WTC11 (cell line): ENCODE measurements around the gene B3GALT5.

Experiments used
- GABPB1 ChIP-seq: sonication (generic); formaldehyde crosslinking; IDR thresholded peaks from 2 replicates; pipeline ENCODE4 v1.8.1; 2023; ENCODE audit warnings: mild to moderate bottlenecking, missing genetic modification reagents
- NFYB ChIP-seq: sonication (generic); formaldehyde crosslinking; conservative IDR thresholded peaks from 2 replicates; pipeline ENCODE4 v1.8.0; 2022; ENCODE audit warnings: low read depth, missing genetic modification reagents
- TEAD4 ChIP-seq: sonication (generic); formaldehyde crosslinking; IDR thresholded peaks from 2 replicates; pipeline ENCODE4 v1.8.0; 2022; ENCODE audit warnings: mild to moderate bottlenecking, missing genetic modification reagents
- ZNF121 ChIP-seq: sonication (generic); formaldehyde crosslinking; IDR thresholded peaks from 2 replicates; pipeline ENCODE4 v1.8.0; 2023; ENCODE audit warnings: missing genetic modification reagents
- TF ChIP-seq, protein P1 (sequence below): fragments of 200-600 bp; IDR thresholded peaks from 2 replicates; pipeline ENCODE4 v1.8.0; 2022; ENCODE audit warnings: antibody characterized with exemption
- TF ChIP-seq, protein P2 (sequence below): fragments of 250-450 bp; sonication (Bioruptor Pico); IDR thresholded peaks from 2 replicates; pipeline ENCODE4 v2.1.2; 2022; ENCODE audit warnings: mild to moderate bottlenecking, moderate library complexity
- TF ChIP-seq, protein P3 (sequence below): sonication (generic); formaldehyde crosslinking; IDR thresholded peaks from 2 replicates; pipeline ENCODE4 v1.8.0; 2022; ENCODE audit warnings: missing genetic modification reagents
- TF ChIP-seq, protein P4 (sequence below): sonication (generic); formaldehyde crosslinking; IDR thresholded peaks from 2 replicates; pipeline ENCODE4 v1.8.1; 2023; ENCODE audit warnings: mild to moderate bottlenecking, missing genetic modification reagents
- TF ChIP-seq, protein P5 (sequence below): fragments of 250-450 bp; sonication (Bioruptor Pico); IDR thresholded peaks from 2 replicates; pipeline ENCODE4 v1.9.0; 2021; ENCODE audit warnings: moderate library complexity, mild to moderate bottlenecking, inconsistent platforms, borderline replicate concordance
- TF ChIP-seq, protein P6 (sequence below): sonication (generic); formaldehyde crosslinking; IDR thresholded peaks from 2 replicates; pipeline ENCODE4 v1.8.0; 2022; ENCODE audit warnings: mild to moderate bottlenecking, missing genetic modification reagents
- TF ChIP-seq, protein P7 (sequence below): sonication (generic); formaldehyde crosslinking; IDR thresholded peaks from 2 replicates; pipeline ENCODE4 v1.8.1; 2022; ENCODE audit warnings: missing genetic modification reagents, borderline replicate concordance

DNA sequence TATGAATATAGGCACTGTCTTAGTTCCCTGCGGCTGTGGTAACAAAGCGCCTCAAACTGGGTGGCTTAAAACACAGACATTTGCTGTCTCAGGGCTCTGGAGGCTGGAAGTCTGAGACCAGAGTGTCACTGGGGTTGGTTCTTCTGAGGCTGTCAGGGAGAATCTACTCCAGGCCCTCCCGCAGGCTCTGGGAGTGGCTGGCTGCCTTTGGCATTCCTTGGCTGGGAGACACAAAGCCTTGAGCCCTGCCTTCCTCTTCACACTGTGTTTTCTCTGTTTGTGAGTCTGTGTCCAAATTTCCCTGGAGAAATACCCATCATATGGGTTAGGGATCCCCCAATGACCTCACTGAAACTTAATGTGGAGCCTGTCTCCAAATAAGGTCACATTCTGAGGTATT lies 38.5 kb downstream of the B3GALT5 start:
- TF ChIP-seq, protein P1, sequence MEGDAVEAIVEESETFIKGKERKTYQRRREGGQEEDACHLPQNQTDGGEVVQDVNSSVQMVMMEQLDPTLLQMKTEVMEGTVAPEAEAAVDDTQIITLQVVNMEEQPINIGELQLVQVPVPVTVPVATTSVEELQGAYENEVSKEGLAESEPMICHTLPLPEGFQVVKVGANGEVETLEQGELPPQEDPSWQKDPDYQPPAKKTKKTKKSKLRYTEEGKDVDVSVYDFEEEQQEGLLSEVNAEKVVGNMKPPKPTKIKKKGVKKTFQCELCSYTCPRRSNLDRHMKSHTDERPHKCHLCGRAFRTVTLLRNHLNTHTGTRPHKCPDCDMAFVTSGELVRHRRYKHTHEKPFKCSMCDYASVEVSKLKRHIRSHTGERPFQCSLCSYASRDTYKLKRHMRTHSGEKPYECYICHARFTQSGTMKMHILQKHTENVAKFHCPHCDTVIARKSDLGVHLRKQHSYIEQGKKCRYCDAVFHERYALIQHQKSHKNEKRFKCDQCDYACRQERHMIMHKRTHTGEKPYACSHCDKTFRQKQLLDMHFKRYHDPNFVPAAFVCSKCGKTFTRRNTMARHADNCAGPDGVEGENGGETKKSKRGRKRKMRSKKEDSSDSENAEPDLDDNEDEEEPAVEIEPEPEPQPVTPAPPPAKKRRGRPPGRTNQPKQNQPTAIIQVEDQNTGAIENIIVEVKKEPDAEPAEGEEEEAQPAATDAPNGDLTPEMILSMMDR: no peak
- TF ChIP-seq, protein P2, sequence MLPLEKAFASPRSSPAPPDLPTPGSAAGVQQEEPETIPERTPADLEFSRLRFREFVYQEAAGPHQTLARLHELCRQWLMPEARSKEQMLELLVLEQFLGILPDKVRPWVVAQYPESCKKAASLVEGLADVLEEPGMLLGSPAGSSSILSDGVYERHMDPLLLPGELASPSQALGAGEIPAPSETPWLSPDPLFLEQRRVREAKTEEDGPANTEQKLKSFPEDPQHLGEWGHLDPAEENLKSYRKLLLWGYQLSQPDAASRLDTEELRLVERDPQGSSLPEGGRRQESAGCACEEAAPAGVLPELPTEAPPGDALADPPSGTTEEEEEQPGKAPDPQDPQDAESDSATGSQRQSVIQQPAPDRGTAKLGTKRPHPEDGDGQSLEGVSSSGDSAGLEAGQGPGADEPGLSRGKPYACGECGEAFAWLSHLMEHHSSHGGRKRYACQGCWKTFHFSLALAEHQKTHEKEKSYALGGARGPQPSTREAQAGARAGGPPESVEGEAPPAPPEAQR (CRISPR knock-in tag): no peak
- TF ChIP-seq, protein P3, sequence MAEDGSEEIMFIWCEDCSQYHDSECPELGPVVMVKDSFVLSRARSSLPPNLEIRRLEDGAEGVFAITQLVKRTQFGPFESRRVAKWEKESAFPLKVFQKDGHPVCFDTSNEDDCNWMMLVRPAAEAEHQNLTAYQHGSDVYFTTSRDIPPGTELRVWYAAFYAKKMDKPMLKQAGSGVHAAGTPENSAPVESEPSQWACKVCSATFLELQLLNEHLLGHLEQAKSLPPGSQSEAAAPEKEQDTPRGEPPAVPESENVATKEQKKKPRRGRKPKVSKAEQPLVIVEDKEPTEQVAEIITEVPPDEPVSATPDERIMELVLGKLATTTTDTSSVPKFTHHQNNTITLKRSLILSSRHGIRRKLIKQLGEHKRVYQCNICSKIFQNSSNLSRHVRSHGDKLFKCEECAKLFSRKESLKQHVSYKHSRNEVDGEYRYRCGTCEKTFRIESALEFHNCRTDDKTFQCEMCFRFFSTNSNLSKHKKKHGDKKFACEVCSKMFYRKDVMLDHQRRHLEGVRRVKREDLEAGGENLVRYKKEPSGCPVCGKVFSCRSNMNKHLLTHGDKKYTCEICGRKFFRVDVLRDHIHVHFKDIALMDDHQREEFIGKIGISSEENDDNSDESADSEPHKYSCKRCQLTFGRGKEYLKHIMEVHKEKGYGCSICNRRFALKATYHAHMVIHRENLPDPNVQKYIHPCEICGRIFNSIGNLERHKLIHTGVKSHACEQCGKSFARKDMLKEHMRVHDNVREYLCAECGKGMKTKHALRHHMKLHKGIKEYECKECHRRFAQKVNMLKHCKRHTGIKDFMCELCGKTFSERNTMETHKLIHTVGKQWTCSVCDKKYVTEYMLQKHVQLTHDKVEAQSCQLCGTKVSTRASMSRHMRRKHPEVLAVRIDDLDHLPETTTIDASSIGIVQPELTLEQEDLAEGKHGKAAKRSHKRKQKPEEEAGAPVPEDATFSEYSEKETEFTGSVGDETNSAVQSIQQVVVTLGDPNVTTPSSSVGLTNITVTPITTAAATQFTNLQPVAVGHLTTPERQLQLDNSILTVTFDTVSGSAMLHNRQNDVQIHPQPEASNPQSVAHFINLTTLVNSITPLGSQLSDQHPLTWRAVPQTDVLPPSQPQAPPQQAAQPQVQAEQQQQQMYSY (CRISPR knock-in tag): no peak
- TF ChIP-seq GABPB1 (CRISPR knock-in tag): no peak
- TF ChIP-seq, protein P4, sequence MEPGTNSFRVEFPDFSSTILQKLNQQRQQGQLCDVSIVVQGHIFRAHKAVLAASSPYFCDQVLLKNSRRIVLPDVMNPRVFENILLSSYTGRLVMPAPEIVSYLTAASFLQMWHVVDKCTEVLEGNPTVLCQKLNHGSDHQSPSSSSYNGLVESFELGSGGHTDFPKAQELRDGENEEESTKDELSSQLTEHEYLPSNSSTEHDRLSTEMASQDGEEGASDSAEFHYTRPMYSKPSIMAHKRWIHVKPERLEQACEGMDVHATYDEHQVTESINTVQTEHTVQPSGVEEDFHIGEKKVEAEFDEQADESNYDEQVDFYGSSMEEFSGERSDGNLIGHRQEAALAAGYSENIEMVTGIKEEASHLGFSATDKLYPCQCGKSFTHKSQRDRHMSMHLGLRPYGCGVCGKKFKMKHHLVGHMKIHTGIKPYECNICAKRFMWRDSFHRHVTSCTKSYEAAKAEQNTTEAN (CRISPR knock-in tag): no peak
- TF ChIP-seq ZNF121 (CRISPR knock-in tag): no peak
- TF ChIP-seq, protein P5, sequence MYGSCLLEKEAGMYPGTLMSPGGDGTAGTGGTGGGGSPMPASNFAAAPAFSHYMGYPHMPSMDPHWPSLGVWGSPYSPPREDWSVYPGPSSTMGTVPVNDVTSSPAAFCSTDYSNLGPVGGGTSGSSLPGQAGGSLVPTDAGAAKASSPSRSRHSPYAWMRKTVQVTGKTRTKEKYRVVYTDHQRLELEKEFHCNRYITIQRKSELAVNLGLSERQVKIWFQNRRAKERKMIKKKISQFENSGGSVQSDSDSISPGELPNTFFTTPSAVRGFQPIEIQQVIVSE (CRISPR knock-in tag): no peak
- TF ChIP-seq, protein P6, sequence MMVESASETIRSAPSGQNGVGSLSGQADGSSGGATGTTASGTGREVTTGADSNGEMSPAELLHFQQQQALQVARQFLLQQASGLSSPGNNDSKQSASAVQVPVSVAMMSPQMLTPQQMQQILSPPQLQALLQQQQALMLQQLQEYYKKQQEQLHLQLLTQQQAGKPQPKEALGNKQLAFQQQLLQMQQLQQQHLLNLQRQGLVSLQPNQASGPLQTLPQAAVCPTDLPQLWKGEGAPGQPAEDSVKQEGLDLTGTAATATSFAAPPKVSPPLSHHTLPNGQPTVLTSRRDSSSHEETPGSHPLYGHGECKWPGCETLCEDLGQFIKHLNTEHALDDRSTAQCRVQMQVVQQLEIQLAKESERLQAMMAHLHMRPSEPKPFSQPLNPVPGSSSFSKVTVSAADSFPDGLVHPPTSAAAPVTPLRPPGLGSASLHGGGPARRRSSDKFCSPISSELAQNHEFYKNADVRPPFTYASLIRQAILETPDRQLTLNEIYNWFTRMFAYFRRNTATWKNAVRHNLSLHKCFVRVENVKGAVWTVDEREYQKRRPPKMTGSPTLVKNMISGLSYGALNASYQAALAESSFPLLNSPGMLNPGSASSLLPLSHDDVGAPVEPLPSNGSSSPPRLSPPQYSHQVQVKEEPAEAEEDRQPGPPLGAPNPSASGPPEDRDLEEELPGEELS (CRISPR knock-in tag): no peak
- TF ChIP-seq NFYB: no peak
- TF ChIP-seq, protein P7, sequence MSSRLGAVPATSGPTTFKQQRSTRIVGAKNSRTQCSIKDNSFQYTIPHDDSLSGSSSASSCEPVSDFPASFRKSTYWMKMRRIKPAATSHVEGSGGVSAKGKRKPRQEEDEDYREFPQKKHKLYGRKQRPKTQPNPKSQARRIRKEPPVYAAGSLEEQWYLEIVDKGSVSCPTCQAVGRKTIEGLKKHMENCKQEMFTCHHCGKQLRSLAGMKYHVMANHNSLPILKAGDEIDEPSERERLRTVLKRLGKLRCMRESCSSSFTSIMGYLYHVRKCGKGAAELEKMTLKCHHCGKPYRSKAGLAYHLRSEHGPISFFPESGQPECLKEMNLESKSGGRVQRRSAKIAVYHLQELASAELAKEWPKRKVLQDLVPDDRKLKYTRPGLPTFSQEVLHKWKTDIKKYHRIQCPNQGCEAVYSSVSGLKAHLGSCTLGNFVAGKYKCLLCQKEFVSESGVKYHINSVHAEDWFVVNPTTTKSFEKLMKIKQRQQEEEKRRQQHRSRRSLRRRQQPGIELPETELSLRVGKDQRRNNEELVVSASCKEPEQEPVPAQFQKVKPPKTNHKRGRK (CRISPR knock-in tag): no peak
- no peak for TF ChIP-seq TEAD4 (CRISPR knock-in tag)
